MCF 10A (cell line): ENCODE data around the gene FCER2. TPM values are rescaled to one million over a fixed set of nuclear protein-coding genes. Genes with fewer than 3 reads are reported as not detected.

ENCODE experiments used
- BruUV-seq: library from RNA; stranded (reverse); fragments of 400-500 nt; replicated peaks from 2 replicates; lab custom pipeline; 2021; lab: Mats Ljungman, UMichigan
- CTCF ChIA-PET: fragments of 300-600 bp; sonication (Branson Sonifier 250); formaldehyde crosslinking; extraction: SDS; loops from one replicate; lab custom pipeline; 2021; ENCODE audit warnings: antibody characterized with exemption, inconsistent platforms; lab: Yijun Ruan, JAX
- POLR2A ChIA-PET: fragments of 300-600, 350-650 bp; sonication (Branson Sonifier 250); formaldehyde crosslinking; extraction: SDS; loops from one replicate; lab custom pipeline; 2020; ENCODE audit warnings: antibody characterized with exemption, inconsistent platforms; lab: Yijun Ruan, JAX
- DNase-seq: peaks from one replicate; pipeline ENCODE4 v3.0.0-alpha.2; 2018; ENCODE audit not compliant: unreplicated experiment
- H3K27ac Mint-ChIP-seq: one replicate; pipeline ENCODE4 v1.8.0; 2022; ENCODE audit warnings: mild to moderate bottlenecking, low read depth, mixed read lengths; ENCODE audit not compliant: unreplicated experiment
- H3K27me3 Mint-ChIP-seq: one replicate; pipeline ENCODE4 v1.8.0; 2022; ENCODE audit warnings: mixed read lengths; ENCODE audit not compliant: insufficient read depth, unreplicated experiment
- H3K36me3 Mint-ChIP-seq: one replicate; pipeline ENCODE4 v1.8.0; 2022; ENCODE audit warnings: mild to moderate bottlenecking, moderate library complexity, mixed read lengths; ENCODE audit not compliant: insufficient read depth, unreplicated experiment
- H3K4me1 Mint-ChIP-seq: one replicate; pipeline ENCODE4 v1.8.0; 2022; ENCODE audit warnings: mixed read lengths; ENCODE audit not compliant: insufficient read depth, unreplicated experiment
- H3K4me3 Mint-ChIP-seq: one replicate; pipeline ENCODE4 v1.8.0; 2022; ENCODE audit warnings: mild to moderate bottlenecking, moderate library complexity, mixed read lengths; ENCODE audit not compliant: unreplicated experiment
- H3K9me3 Mint-ChIP-seq: one replicate; pipeline ENCODE4 v1.8.0; 2022; ENCODE audit warnings: mixed read lengths; ENCODE audit not compliant: unreplicated experiment
- intact Hi-C: fragments of 100-400 bp; cut with micrococcal nuclease; formaldehyde crosslinking; loops from 2 replicates; pipeline ENCODE4 v1.14.1; 2022
- total RNA-seq: library from RNA; stranded (reverse); gene quantifications from 2 replicates; pipeline ENCODE4 v1.2.3, GENCODE V29; 2022
- TF ChIP-seq, protein P1 (sequence below): fragments of 200-600 bp; IDR thresholded peaks from one replicate; pipeline ENCODE4 v1.8.0; 2022; ENCODE audit warnings: antibody characterized with exemption, mild to moderate bottlenecking; ENCODE audit not compliant: unreplicated experiment

Gene FCER2
- total RNA-seq, 1 experiment from 2014 or later = not detected

DNA sequence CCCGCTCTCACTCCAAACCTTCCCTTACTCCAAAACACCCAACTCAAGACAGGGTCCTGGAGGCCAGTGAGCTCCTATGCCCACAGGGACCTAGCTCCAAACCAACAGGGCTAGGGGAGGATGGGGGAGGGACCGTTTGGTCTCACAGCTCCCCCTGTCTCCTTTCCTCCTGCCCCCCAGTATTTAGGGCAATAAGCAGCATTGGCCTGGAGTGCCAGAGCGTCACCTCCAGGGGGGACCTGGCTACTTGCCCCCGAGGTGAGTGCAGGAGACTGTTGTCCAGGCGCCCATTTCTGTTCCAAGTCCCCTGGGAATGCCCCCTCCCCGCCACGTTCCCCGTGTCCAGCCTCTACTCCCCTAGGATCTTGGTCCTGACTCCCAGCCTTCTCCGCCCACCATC, 32.3 kb downstream of the FCER2 start:
- peaks cover 22% of the 10 kb centered on the region for H3K27me3 Mint-ChIP-seq
- POLR2A ChIA-PET = interaction anchor here (0.7 to 0.9 kb wide), 2 partner anchors 11 to 16 kb away, joined by 3 read pairs; partner anchors contain the start of gene TRAPPC5
- intact Hi-C loops = no loop called here
- no peak overlapping the region for H3K4me3 Mint-ChIP-seq
- CTCF ChIA-PET = interaction anchor here (0.6 to 2.0 kb wide), 3 partner anchors 11 to 131 kb away, joined by 4 to 6 read pairs (median 4); partner anchors contain the start of gene TRAPPC5
- H3K4me1 Mint-ChIP-seq = no peaks in the 10 kb centered on the region
- no TSS peak for BruUV-seq
- TF ChIP-seq, protein P1, sequence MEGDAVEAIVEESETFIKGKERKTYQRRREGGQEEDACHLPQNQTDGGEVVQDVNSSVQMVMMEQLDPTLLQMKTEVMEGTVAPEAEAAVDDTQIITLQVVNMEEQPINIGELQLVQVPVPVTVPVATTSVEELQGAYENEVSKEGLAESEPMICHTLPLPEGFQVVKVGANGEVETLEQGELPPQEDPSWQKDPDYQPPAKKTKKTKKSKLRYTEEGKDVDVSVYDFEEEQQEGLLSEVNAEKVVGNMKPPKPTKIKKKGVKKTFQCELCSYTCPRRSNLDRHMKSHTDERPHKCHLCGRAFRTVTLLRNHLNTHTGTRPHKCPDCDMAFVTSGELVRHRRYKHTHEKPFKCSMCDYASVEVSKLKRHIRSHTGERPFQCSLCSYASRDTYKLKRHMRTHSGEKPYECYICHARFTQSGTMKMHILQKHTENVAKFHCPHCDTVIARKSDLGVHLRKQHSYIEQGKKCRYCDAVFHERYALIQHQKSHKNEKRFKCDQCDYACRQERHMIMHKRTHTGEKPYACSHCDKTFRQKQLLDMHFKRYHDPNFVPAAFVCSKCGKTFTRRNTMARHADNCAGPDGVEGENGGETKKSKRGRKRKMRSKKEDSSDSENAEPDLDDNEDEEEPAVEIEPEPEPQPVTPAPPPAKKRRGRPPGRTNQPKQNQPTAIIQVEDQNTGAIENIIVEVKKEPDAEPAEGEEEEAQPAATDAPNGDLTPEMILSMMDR = no peak
- H3K27ac Mint-ChIP-seq = no peak overlapping the region
- no peaks in the 10 kb centered on the region for H3K36me3 Mint-ChIP-seq
- no peak for DNase-seq
- H3K9me3 Mint-ChIP-seq = no peaks in the 10 kb centered on the region

DNA sequence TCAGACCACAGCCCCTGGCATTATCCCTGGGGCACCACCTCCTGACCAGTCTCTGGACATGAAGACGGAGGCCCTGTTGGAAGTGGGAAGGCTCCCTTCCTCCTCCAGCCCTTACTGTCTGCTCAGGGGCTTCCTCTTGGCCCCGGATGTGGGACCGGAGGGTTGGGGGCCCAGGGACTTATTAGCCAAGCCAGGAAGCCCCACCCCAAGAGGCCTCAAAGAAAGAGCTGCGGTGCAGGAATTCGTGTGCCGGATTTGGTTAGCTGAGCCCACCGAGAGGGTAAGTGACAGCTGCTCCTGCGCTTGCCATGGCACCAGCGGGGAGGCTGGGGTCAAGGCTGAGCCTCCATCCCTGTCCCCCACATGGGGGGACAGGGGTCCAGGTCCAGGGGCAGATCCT, 33.1 kb downstream of the FCER2 start, which contains the start of gene RETN:
Gene RETN (plus strand): TSS at position 208 of the 400 bp plus-strand sequence. CDS start 278 bp downstream, outside the sequence.
- POLR2A ChIA-PET = interaction anchor here (0.9 kb wide), 1 partner anchor 24 kb away, joined by 3 read pairs; no protein-coding TSS in a partner anchor
- TF ChIP-seq, protein P1 = no peak
- H3K27me3 Mint-ChIP-seq = peaks cover 22% of the 10 kb centered on the region
- H3K9me3 Mint-ChIP-seq = no peaks in the 10 kb centered on the region
- H3K4me3 Mint-ChIP-seq = no peak within 1 kb of the TSS
- CTCF ChIA-PET = interaction anchor here (0.6 to 2.0 kb wide), 3 partner anchors 12 to 131 kb away, joined by 4 to 6 read pairs (median 4); partner anchors contain the start of gene TRAPPC5
- intact Hi-C loops = no loop called here
- BruUV-seq = no TSS peak
- no peak within 1 kb of the TSS for H3K27ac Mint-ChIP-seq
- DNase-seq = no peak
- H3K36me3 Mint-ChIP-seq = no peaks in the 10 kb centered on the region
- no peaks in the 10 kb centered on the region for H3K4me1 Mint-ChIP-seq

DNA sequence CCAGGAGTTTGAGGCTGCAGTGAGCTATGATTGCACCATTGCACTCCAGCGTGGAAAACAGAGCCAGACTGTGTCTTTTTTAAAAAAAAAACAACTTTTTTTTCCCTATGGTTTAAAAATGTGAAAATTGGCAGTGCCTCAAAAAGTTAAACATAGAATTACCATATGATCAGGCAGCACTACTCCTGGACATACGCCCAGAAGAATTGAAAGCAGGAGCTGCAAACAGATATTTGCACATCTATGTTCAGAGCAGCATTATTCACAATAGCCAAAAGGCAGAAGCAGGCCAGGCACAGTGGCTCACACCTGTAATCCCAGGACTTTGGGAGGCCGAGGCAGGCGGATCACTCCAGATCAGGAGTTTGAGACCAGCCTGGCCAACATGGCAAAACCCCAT, 36.9 kb downstream of the FCER2 start:
- Mint-ChIP-seq H3K9me3 (no peaks in the 10 kb centered on the region), H3K36me3 (no peaks in the 10 kb centered on the region), H3K4me1 (no peaks in the 10 kb centered on the region), H3K27ac (no peak overlapping the region), H3K4me3 (no peak overlapping the region), H3K27me3 (peaks cover 23% of the 10 kb centered on the region)
- CTCF ChIA-PET = interaction anchor here (0.6 to 1.9 kb wide), 7 partner anchors 11 to 214 kb away, joined by 3 to 8 read pairs (median 5); partner anchors contain the start of gene TRAPPC5
- no peak for DNase-seq
- intact Hi-C loops = no loop called here
- TF ChIP-seq, protein P1 = no peak
- POLR2A ChIA-PET = interaction anchor here (0.6 to 1.2 kb wide), 3 partner anchors 13 to 676 kb away, joined by 3 read pairs; no protein-coding TSS in a partner anchor
- BruUV-seq = no TSS peak

DNA sequence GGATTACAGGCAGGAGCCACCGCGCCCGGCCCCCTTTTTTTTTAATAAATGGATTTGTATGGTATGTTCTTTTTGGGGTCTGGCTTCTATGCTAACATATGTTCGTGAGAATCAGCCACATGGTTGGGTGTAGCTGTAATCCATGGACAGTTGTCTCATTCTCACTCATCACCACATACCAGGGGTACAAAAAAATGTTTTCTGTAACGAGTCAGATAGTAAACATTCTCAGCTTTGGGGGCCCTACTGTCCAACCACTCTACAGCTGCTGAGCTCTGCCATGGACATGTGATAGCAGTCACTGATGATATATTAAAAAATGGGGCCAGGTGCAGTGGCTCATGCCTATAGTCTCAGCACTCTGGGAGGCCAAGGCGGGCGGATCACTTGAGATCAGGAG, 38.2 kb downstream of the FCER2 start:
- no peaks in the 10 kb centered on the region for H3K4me1 Mint-ChIP-seq
- H3K27ac Mint-ChIP-seq = no peak overlapping the region
- TF ChIP-seq, protein P1 = no peak

More for the DNA sequence above, 38.2 kb downstream of the FCER2 start:
- Mint-ChIP-seq H3K4me3 (no peak overlapping the region), H3K9me3 (no peaks in the 10 kb centered on the region), H3K36me3 (no peaks in the 10 kb centered on the region), H3K27me3 (peaks cover 10% of the 10 kb centered on the region)
- POLR2A ChIA-PET = interaction anchor here (0.6 kb wide), 1 partner anchor 1765 kb away, joined by 3 read pairs; no protein-coding TSS in a partner anchor
- intact Hi-C loops = no loop called here
- CTCF ChIA-PET = interaction anchor here (1.2 to 1.7 kb wide), 3 partner anchors 10 to 95 kb away, joined by 3 to 5 read pairs (median 4); no protein-coding TSS in a partner anchor
- BruUV-seq = no TSS peak
- DNase-seq = no peak
